ENCODE measurements around the gene ALK. TPM values are rescaled to one million over a fixed set of nuclear protein-coding genes. Genes with fewer than 3 reads are reported as not detected.

ALK gene
- polyA plus RNA-seq, 12 donors, result 0.03 to 1.6 (median 0.12) TPM; not detected in 1

DNA sequence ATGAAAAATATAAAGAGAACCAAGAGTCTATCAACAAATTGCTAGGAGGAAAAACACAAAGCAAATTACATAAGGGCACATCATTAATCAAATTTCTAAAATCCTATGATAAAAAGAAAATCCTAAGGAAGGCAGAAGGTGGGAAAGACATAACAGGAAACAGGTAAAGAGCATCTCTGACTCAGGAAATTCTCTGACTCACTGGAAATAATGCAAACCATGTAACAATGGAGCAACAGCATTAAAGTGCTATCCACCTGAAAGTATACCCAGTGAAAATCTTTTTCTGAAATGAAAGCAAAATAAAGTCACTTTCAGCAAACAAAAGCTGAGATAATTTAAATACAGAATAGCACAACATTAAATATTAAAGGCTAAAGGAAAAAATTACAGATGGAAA is 10.9 kb downstream of the ALK start:
- no peak for DNase-seq

- DNase-seq, result no peak
Measured at GRCh38 chr2:29902356-29902755, 19.0 kb downstream of the ALK start.

GRCh38 chr2:29900971-29901633 is 20.3 kb downstream of the ALK start:
- DNase-seq, result no peak

GRCh38 chr2:29898999-29899398 is 22.4 kb downstream of the ALK start:
- no peak for DNase-seq

DNA sequence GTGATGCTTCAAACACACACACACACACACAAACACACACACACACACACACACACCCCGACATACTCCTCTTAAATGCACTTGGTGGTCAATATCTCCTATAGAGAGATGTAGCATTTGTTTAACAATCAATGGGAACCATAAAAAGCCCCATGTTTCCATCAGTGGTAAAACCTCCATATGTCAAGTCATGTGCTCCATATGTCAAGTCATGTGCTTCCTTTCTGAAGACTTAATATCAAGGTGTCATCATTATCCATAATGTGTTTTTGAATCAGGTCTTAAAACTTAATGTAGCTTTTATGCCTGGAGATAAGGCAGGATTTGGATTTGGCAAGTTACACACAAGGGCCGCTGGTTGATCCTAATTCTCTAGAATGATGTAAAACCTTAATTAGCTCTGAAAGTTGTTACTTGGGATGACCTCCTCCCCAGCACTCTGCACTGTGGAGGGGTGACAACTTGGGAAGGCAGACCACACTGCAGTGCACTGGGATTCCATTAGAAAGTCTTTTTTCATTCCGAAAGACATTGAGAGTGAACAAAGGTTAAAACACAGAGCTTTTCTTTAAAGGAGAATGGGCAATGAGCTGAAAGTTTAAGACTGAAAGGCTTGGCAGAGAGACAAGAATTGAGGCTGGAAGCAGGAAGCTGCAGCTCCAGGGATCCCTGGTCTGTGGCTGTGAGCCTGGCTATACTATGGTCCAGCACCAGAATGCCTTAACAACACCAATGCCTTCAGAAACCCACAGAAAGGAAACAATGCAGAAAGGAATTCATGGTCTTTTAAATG is 26.4 kb downstream of the ALK start:
- DNase-seq, result no peak

DNA sequence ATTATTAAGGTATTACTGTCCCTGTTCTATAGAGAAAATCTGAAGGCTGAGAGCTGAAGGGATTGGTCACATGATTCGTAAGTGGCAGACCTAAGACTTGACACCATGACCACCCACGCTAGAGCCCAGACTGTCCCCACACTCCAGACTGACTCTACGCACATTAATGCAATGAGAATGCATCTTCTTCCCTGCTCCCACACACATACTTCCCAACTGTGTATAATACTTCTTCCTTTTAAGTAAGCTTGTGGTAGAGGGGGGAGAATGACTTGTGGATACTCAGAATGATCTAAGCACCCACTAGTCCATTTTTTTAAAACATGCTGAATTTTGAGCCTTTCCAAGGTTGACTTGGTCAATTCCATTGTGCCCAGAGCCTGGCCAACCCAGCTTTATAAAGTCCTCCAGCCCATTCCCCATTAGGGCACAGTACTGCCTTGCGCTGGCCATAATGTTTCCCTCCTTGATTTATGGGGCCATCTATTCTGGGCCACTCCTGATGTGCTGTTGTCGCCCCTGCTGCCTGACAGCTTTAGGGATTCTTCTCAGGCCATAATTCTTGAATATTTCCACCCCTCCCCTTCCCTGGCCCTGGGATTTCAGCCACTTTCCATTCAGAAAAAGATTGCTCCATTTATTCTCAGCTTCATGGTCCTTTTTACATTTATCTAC is 28.7 kb downstream of the ALK start:
- no peak for DNase-seq

DNA sequence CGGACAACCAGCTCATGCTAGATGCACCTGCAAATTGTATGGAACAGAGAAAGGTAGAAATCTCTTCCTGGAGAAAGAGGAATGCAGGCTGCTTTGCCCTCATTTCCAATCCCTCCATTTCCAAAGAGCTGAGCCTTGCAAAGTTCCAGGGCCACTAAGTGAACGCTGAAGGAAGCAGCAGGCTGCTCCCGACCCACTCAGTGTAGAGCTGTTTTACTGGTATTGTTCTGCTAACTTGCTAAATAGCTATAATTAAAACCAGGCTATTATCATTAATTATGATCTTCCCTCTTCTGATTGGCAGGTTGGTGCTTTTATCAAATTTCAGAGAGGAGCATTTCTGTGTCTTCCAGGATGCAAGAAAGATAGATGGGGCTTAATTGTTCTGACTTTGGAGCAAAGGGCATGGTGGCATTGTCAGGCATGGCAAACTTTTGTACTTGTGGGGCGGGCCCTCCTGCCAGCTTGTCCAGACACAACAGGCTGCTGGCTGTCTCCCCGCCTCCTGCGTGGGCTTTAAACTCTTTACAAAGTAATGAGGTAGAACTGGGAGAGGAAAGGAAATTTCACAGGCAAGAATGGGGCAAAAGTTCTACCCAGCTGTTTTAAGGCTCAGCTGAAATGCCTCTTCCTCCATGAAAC is 40.2 kb downstream of the ALK start:
- no peak for DNase-seq

DNA sequence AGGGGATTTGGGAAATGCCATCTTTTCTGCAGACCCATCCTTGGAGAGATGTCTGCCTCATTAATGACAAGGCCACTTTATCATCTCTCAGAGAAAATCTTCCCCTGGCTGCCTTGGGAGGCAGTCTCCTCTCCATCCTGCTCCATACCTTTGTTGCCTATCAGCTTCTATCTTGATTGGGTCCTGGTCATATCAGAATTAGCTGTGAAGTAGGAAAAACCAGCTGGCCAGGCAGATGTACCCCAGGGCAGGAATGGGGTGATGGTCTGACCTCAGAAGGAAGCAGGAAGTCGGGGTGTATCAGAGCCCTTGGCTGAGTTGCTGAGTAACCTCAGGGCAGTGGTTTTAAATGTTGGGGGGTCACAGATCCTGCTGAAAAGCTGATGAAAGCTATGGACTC is 41.3 kb downstream of the ALK start:
- no peak for DNase-seq

GRCh38 chr2:29879456-29879855 is 41.9 kb downstream of the ALK start:
- DNase-seq, result no peak

GRCh38 chr2:29878898-29879297 is 42.5 kb downstream of the ALK start:
- DNase-seq, result no peak

DNA sequence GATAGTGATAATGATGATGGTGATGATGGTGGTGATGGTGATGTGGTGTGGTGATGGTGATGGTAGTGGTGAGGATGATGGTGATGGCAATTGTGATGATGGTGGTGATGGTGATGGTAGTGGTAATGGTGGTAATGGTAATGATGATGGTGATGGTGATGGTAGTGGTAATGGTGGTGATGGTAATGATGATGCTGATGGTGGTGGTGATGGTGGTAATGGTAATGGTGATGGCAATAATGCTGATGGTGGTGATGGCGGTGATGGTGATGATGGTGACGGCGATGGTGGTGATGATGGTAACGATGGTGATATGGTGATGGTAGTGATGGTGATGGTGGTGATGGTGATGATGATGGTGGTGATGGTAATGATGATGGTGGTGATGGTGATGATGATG is 45.0 kb downstream of the ALK start:
- no peak for DNase-seq

- DNase-seq, result no peak
Measured at GRCh38 chr2:29874745-29875144, 46.6 kb downstream of the ALK start.

GRCh38 chr2:29872870-29873269 is 48.5 kb downstream of the ALK start:
- no peak for DNase-seq

GRCh38 chr2:29871541-29871940 is 49.8 kb downstream of the ALK start:
- no peak for DNase-seq

DNA sequence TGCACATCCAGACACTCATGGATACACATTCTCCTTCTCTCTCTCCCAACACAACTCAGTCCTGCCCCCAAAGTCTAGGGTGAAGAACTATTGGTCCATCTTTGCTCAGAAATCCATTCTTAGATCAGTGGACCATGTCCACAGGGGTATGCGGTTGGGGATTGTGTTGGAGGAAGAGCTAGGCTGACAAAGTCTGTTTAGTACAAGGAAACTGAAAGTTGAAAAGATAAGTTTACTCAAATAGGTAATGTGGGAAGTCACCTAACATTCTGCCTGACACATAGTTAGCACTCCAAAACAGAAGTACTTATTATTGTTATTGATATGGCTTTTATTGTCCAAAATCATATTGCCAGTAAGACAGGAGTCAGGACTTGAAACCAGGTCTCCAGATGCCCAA is 55.9 kb downstream of the ALK start:
- no peak for DNase-seq

- no peak for DNase-seq
Measured at GRCh38 chr2:29864988-29865387, 56.4 kb downstream of the ALK start.

- DNase-seq, result no peak
Measured at GRCh38 chr2:29855924-29856639, 65.3 kb downstream of the ALK start.

GRCh38 chr2:29850794-29851193 is 70.6 kb downstream of the ALK start:
- no peak for DNase-seq

DNA sequence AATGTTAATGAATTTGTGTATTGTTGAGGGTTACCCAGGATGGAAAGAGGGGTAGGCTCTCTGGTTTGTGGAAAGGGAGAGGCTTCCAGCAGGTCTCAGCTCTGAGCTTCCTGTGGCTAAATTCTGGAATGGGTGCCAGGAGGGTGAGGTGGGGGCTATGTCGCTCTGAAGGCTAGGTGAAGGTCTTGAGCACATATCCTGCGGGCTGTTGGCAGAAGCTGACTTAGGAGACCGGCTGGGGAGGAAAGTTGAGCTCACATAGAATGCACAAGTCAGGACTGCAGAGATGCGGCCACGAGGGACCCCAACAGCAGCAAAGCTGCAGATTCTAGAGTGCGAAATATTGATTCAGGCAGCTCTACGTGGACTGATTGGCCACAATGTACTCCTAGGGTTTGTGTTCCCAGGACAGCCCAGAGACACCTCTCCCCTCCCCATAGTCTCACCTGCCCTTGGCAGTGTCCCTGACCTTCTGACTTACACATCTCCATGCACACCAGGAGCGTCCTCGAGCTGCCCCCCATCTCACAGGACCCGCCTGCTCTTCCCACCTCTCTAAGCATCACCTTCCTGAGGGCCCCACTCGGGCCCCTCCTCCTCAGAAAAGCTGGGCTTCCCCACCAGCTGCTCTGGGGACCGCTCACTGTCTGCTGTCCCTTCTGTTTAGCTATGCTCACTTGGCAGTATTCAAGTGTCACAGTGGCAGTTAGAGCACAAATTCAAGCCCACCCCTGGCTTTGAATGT is 72.6 kb downstream of the ALK start:
- DNase-seq, result no peak

DNA sequence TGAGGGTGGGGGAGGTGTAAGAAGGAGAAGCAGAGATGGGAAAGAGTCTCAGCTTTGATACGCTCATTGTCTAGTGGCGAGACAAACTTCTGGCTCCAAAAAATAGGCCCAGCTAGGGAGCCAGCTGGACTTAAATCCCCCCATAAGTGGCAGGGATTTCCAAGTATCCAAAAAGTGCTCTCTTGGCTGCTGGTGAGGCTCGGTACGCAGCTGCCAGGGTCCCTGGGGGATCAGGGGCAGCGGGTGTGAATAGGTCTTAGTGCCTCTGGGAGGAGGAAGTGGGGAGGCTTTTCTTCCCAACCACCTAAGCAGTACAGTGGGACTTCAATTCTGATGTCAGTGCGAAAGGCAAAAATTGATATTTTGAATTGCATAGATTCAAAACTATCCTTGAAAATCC is 73.5 kb downstream of the ALK start:
- no peak for DNase-seq

GRCh38 chr2:29844713-29845326 is 76.6 kb downstream of the ALK start:
- DNase-seq, result no peak
